Stomach (tissue), 9 donors: Measurements from ENCODE around the gene GPR179. TPM values are rescaled to one million over a fixed set of nuclear protein-coding genes. Genes with fewer than 3 reads are reported as not detected.
A peak's percentile ranks its signal among the peaks of the same experiment; 100 is the strongest.

Source experiments
- DNase-seq, 2 donors: peaks; one replicate each; pipeline versions ENCODE4 v3.0.0 to v3.0.0-alpha.2; 2013 to 2019
- H3K27ac ChIP-seq, 5 donors: fragments of 200-600 bp in 4 of 5; sonication (generic) in 4 of 5; one replicate each; pipeline ENCODE4 v1.5.1; 2013 to 2019; ENCODE audit warnings: mild to moderate bottlenecking in 1 of 5, moderate library complexity in 1 of 5
- H3K27me3 ChIP-seq, 3 donors: fragments of 200-600 bp; sonication (generic); one replicate each; pipeline ENCODE4 v1.5.1; 2017 to 2019; ENCODE audit warnings: mixed run types in 1 of 3
- H3K36me3 ChIP-seq, 4 donors: fragments of 200-600 bp; sonication (generic); 1 replicate in 3 of 4; 2 replicates in 1 of 4; pipeline ENCODE4 v1.5.1; 2016 to 2019
- H3K4me1 ChIP-seq, 4 donors: fragments of 200-600 bp; sonication (generic); one replicate each; pipeline ENCODE4 v1.5.1; 2016 to 2019
- H3K4me3 ChIP-seq, 4 donors: fragments of 200-600 bp; sonication (generic) in 3 of 4; one replicate each; pipeline ENCODE4 v1.5.1; 2016 to 2019; ENCODE audit warnings: mild to moderate bottlenecking in 1 of 4
- H3K9me3 ChIP-seq, 4 donors: fragments of 200-600 bp; sonication (generic); one replicate each; pipeline ENCODE4 v1.5.1; 2016 to 2019
- EP300 ChIP-seq: sonication (generic); formaldehyde crosslinking; IDR thresholded peaks from one replicate; pipeline ENCODE4 v1.6.1; 2017; ENCODE audit warnings: antibody characterized with exemption
- POLR2A ChIP-seq, 4 donors: fragments of 450-650 bp; IDR thresholded peaks; one replicate each; pipeline ENCODE4 v1.6.1; 2016; ENCODE audit warnings: antibody characterized with exemption in 4 of 4, control low read depth in 2 of 4, mild to moderate bottlenecking in 1 of 4, moderate library complexity in 1 of 4
- POLR2AphosphoS5 ChIP-seq, 3 donors: sonication (generic); formaldehyde crosslinking; IDR thresholded peaks; one replicate each; pipeline ENCODE4 v1.6.1; 2016; ENCODE audit warnings: antibody characterized with exemption in 3 of 3
- whole genome bisulfite sequencing, 5 donors: extraction: QIAGEN DNeasy Blood & Tissue Kit in 3 of 5; methylation state at CpG; one replicate each; pipeline versions ENCODE4 v1.1.5 to v1.1.7; 2013 to 2018; 5-methylcytosine and 5-hydroxymethylcytosine counted together
- intact Hi-C: fragments of 100-400 bp; cut with DNase I; formaldehyde crosslinking; loops from one replicate; pipeline ENCODE4 v1.15.1; 2023; ENCODE audit warnings: low total_unique reads
- polyA plus RNA-seq, 3 donors: library from polyadenylated mRNA; stranded (reverse); fragments of 200-250 nt; gene quantifications; one replicate each; pipeline ENCODE4 v1.2.3, GENCODE V29; 2013
- total RNA-seq, 5 donors: library from RNA; depleted of rRNA; stranded (reverse); fragments of >200 nt; gene quantifications; one replicate each; pipeline versions ENCODE4 v1.1.0 to v1.2.3, GENCODE V29; 2014 to 2016
- TF ChIP-seq, protein P1 (sequence below), 7 experiments: fragments of 450-650 bp in 4 of 7; fragments of 200-600 bp in 3 of 7; sonication (generic) in 3 of 7; IDR thresholded peaks; one replicate each; pipeline ENCODE4 v1.5.1; 2016 to 2019; ENCODE audit warnings: antibody characterized with exemption in 7 of 7, control low read depth in 2 of 7, mild to moderate bottlenecking in 1 of 7
- donor health status: healthy with polysubstance abuse.
- donor health status: Bipolar disorder and iron deficiency.
- donor health status: healthy.

Gene GPR179
- total and polyA plus RNA-seq, 8 donors: 0.03 to 0.18 (median 0.06) TPM; not detected in 5

DNA sequence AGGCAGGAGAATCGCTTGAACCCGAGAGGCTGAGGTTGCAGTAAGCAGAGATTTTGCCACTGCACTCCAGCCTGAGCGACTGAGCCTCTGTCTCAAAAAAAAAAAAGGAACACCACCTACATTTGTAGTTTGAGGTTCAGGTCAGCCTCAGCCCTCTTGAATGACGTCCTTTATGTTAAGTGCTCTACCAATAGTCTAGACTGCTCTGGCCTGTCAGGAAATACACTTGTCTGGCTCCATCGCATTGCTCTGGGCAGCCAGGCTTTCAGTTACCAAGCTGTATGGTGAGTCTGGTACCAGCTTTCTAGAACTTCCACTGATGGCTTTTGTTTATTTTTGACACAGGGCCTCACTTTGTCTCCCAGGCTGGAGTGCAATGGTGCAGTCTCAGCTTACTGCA, 19.3 kb upstream of the GPR179 start:
- intact Hi-C loops: no loop called here
- no peak overlapping the region for H3K4me3 ChIP-seq
- no peaks in the 10 kb centered on the region for H3K9me3 ChIP-seq
- peaks cover 19 to 65% (median 58%) of the 10 kb centered on the region in 4 donors for H3K36me3 ChIP-seq
- DNase-seq: no peak
- H3K27ac ChIP-seq: no peak overlapping the region
- no peak for TF ChIP-seq POLR2A (IDR thresholded peaks at IDR 0.05)
- no peak for TF ChIP-seq EP300
- no peak for TF ChIP-seq POLR2AphosphoS5 (IDR thresholded peaks at IDR 0.05)
- TF ChIP-seq, protein P1, sequence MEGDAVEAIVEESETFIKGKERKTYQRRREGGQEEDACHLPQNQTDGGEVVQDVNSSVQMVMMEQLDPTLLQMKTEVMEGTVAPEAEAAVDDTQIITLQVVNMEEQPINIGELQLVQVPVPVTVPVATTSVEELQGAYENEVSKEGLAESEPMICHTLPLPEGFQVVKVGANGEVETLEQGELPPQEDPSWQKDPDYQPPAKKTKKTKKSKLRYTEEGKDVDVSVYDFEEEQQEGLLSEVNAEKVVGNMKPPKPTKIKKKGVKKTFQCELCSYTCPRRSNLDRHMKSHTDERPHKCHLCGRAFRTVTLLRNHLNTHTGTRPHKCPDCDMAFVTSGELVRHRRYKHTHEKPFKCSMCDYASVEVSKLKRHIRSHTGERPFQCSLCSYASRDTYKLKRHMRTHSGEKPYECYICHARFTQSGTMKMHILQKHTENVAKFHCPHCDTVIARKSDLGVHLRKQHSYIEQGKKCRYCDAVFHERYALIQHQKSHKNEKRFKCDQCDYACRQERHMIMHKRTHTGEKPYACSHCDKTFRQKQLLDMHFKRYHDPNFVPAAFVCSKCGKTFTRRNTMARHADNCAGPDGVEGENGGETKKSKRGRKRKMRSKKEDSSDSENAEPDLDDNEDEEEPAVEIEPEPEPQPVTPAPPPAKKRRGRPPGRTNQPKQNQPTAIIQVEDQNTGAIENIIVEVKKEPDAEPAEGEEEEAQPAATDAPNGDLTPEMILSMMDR (IDR thresholded peaks at IDR 0.05): no peak
- peaks cover 0 to 20% (median 8%) of the 10 kb centered on the region in 4 donors for H3K4me1 ChIP-seq
- H3K27me3 ChIP-seq: no peaks in the 10 kb centered on the region
- WGBS, 5 donors: 88 to 98% (median 96%) methylated on average over 5 of the region's 5 CpGs

DNA sequence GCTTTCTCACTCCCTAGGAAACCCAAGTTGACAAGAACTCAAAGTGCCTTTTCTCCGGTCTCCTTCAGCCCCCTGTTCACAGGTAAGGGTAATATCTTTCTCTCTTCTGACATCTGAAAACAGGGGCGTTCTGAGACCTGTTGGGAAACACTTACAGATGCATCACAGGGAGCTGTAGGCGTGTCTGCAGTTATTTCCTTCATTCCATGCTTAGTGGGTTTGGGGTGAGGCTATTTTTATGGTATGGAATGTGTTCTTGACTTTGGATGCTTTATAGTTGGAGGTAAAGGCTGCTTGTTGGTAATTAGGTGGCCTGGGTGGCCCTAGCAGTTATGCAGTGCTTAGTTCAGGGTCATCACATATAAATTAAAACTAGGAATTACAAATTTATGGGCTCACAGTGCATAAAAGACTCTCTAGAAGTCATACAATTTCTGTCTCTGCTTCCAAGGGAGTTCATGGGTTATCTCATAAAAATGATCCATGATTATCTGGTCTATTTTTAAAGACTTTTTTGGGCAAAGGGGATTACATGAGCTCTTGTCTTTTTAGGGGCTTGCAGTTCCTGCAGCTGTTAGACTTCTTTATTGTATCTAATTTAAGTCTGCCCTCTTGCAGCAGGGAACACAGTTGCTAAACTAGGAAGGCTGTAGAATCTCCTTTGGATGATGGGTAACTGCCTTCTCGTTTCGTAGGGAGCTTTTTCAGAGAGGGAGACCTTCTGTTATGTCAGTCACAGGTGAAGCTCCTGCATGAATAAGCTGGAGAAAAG, 18.1 kb upstream of the GPR179 start:
- WGBS, 5 donors: 80 to 89% (median 85%) methylated on average over 5 of the region's 5 CpGs
- Histone ChIP-seq H3K4me1 (peaks cover 8 to 30% (median 18%) of the 10 kb centered on the region in 4 donors), H3K27ac (no peak overlapping the region), H3K27me3 (no peaks in the 10 kb centered on the region), H3K9me3 (no peaks in the 10 kb centered on the region), H3K4me3 (no peak overlapping the region), H3K36me3 (peaks cover 10 to 54% (median 47%) of the 10 kb centered on the region in 4 donors)
- DNase-seq: no peak
- intact Hi-C loops: no loop called here
- TF ChIP-seq, protein P1 (IDR thresholded peaks at IDR 0.05): no peak
- TF ChIP-seq POLR2A (IDR thresholded peaks at IDR 0.05) (no peak), EP300 (no peak), POLR2AphosphoS5 (IDR thresholded peaks at IDR 0.05) (no peak)

DNA sequence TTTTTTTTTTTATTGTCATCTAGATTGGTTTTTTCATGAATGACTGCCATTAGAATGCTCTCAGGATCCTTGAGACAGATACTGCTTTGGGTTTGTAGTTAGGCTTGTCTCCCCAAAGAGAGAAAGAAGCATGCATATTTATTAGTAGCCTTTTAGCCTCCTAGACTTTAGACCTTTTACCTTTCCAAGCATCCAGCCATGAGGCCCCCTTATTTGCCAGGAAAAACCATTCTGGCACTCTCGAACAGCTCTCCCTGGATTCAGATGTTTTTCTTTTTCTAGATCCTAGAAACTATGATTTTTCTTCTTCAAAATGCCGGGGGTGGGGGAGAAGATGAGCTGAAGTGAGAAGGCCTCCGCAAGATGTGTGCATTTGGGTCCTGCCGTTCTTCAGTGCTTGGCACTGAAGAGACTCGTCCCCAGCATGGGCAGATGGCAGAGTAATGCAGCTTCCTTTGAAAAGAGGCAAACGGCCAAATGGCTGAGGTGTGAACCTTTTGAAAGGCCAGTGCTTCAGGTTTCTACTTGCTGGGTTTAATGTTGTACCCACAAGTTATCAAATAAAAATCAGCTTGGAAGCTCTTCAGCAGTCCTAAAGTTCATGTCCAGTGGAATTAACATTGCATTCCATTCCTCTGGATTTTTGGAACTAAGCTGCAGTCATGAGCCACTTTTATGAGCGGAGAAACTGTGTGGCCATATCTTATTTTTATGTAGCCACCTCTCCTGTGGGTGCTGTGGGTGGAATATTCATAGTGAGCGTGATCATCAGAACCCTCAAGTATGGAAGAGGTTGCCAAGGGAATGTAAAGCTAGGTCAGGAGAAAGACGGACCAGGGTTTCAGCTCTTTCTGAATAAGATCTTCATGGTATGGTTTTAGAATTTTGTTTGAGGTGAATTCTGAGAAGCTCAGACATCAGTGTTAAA, 15.1 kb upstream of the GPR179 start:
- Histone ChIP-seq H3K4me1 (peaks cover 16 to 60% (median 38%) of the 10 kb centered on the region in 4 donors), H3K9me3 (no peaks in the 10 kb centered on the region), H3K36me3 (peaks cover 0 to 23% (median 19%) of the 10 kb centered on the region in 4 donors), H3K27ac (peak overlapping the region in 1 of 5 donors; percentile 52), H3K27me3 (no peaks in the 10 kb centered on the region), H3K4me3 (no peak overlapping the region)
- no peak for DNase-seq
- 67 to 73% (median 72%) methylated on average over 9 of the region's 9 CpGs for WGBS, 5 donors
- TF ChIP-seq, protein P1 (IDR thresholded peaks at IDR 0.05): no peak
- no peak for TF ChIP-seq POLR2AphosphoS5 (IDR thresholded peaks at IDR 0.05)
- no peak for TF ChIP-seq EP300
- intact Hi-C loops: no loop called here

DNA sequence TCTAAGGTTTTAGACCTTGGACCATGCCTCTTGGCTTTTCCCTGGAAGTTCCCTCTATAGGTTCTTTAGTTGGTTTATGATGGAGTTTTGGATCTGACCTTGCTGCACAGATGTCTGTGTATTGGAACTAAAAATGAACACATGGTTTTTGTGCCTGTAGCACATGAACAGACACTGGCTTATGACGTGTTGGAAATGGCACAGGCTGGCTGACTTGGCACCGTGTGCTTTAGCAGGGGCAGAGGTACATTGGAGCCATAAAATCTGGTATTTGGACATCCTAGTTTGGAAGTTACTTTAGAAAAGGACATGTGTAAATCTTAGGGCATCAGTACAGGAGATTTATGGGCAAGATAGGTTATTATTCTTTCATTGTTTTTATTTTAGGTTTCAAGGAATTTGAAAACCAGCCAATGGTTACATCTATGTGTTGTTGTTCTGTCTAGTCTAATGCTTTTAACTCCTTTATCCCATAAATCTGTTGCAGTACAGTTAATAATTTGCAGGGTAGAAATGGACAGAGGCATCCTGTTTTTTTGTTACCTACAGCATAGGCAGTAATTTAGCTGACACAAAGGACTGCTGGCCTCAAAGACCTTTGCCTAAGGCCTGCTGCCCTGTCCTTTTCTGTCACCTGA, 13.8 kb upstream of the GPR179 start:
- Histone ChIP-seq H3K4me3 (no peak overlapping the region), H3K9me3 (no peaks in the 10 kb centered on the region), H3K27me3 (no peaks in the 10 kb centered on the region), H3K4me1 (peaks cover 25 to 73% (median 48%) of the 10 kb centered on the region in 4 donors), H3K27ac (peak overlapping the region in 2 of 5 donors; percentile 20 to 33), H3K36me3 (peaks cover 0 to 11% (median 7%) of the 10 kb centered on the region in 4 donors)
- no peak for TF ChIP-seq EP300
- TF ChIP-seq POLR2AphosphoS5 (IDR thresholded peaks at IDR 0.05): no peak
- no peak for TF ChIP-seq POLR2A (IDR thresholded peaks at IDR 0.05)
- TF ChIP-seq, protein P1 (IDR thresholded peaks at IDR 0.05): no peak
- DNase-seq: no peak
- 28 to 60% (median 45%) methylated on average over 2 of the region's 2 CpGs for WGBS, 5 donors
- intact Hi-C loops: no loop called here
